ENCODE data around the gene PTPRT.

Gene PTPRT

DNA sequence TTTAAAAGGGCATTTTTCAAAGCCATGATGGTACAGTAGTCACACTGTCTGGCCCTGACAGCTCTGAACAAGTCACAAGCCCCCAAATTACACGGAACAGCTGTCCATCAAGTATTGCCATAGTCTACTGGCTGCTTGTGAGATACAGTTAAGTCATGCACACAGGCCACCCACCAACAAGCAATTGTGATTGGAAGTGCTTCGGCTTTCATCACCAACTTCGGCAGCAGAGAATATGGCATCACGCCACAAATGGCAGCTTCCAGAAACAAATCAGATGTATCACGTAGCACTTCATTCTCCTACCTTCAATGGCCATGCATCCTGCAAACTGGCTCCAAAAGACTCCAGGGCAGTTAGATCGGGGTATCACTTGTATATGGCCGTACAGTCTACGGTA is 160.5 kb downstream of the PTPRT start:
- TF ChIP-seq, protein P1, sequence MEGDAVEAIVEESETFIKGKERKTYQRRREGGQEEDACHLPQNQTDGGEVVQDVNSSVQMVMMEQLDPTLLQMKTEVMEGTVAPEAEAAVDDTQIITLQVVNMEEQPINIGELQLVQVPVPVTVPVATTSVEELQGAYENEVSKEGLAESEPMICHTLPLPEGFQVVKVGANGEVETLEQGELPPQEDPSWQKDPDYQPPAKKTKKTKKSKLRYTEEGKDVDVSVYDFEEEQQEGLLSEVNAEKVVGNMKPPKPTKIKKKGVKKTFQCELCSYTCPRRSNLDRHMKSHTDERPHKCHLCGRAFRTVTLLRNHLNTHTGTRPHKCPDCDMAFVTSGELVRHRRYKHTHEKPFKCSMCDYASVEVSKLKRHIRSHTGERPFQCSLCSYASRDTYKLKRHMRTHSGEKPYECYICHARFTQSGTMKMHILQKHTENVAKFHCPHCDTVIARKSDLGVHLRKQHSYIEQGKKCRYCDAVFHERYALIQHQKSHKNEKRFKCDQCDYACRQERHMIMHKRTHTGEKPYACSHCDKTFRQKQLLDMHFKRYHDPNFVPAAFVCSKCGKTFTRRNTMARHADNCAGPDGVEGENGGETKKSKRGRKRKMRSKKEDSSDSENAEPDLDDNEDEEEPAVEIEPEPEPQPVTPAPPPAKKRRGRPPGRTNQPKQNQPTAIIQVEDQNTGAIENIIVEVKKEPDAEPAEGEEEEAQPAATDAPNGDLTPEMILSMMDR (IDR thresholded peaks at IDR 0.05; ENCODE audit: borderline replicate concordance, insufficient read depth, low read depth, low read length), result no peak
- no peak overlapping the region for H3K4me3 ChIP-seq (ENCODE audit: low read depth, low read length)

- TF ChIP-seq, protein P1 (IDR thresholded peaks at IDR 0.05; ENCODE audit: borderline replicate concordance, insufficient read depth, low read depth, low read length), result no peak
- H3K4me3 ChIP-seq (ENCODE audit: low read depth, low read length), result no peak overlapping the region
These were observed 161.2 kb downstream of the PTPRT start for GRCh38 chr20:43028470-43028869.

- H3K4me3 ChIP-seq (ENCODE audit: low read depth, low read length), result no peak overlapping the region
- TF ChIP-seq, protein P1 (IDR thresholded peaks at IDR 0.05; ENCODE audit: borderline replicate concordance, insufficient read depth, low read depth, low read length), result no peak
These were observed 165.9 kb downstream of the PTPRT start for GRCh38 chr20:43023836-43024235.

GRCh38 chr20:43022568-43022967 is 167.1 kb downstream of the PTPRT start:
- TF ChIP-seq, protein P1 (IDR thresholded peaks at IDR 0.05; ENCODE audit: borderline replicate concordance, insufficient read depth, low read depth, low read length), result no peak
- no peak overlapping the region for H3K4me3 ChIP-seq (ENCODE audit: low read depth, low read length)

- H3K4me3 ChIP-seq (ENCODE audit: low read depth, low read length), result no peak overlapping the region
- TF ChIP-seq, protein P1 (IDR thresholded peaks at IDR 0.05; ENCODE audit: borderline replicate concordance, insufficient read depth, low read depth, low read length), result no peak
These were observed 167.6 kb downstream of the PTPRT start for GRCh38 chr20:43022081-43022480.

DNA sequence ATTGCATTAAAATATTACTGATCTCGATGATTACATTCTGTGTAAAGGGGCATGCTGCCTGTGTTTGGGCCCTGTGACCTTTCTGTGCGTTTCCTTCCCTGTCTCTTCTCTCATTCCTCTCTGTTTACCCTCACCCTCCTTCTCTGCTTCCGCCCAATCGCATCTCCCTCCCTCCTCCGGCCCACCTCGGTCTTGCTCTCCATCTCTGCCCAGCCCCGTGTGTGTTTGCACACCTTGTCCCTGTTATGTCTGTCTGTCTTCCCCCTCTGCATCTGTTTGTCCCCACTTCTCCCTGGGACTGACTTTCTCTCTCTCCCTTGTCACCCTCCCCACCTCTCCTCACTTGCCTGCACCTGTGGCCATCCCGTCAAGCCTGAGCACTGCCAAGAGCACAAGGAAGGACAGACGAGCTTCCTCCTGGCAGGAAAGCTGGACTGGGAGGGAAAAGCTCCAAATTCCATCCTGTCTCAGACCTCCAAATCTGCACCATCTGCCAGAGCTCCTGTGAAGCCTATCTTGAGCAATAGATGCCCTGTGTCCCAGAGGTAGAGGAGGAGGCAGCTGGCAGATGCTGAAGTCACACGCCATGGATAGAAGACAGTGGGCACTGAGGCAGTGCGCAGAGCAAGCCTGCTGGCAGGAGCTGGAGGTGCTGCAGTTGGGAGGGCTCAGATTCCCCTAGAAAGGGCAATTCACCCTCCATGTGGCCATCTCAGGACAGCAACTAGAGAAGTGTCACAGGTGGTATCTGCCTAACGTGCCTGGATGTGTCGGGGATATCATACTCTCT is 172.3 kb downstream of the PTPRT start:
- TF ChIP-seq, protein P1 (IDR thresholded peaks at IDR 0.05; ENCODE audit: borderline replicate concordance, insufficient read depth, low read depth, low read length), result no peak
- no peak overlapping the region for H3K4me3 ChIP-seq (ENCODE audit: low read depth, low read length)

GRCh38 chr20:43016257-43016656 is 173.4 kb downstream of the PTPRT start:
- TF ChIP-seq, protein P1 (IDR thresholded peaks at IDR 0.05; ENCODE audit: borderline replicate concordance, insufficient read depth, low read depth, low read length), result no peak
- no peak overlapping the region for H3K4me3 ChIP-seq (ENCODE audit: low read depth, low read length)

Data from GM12875 (cell line).